G401.6 (cell line): Measurements from ENCODE around the gene METTL26.

Experiments
- FAIRE-seq: peaks from 2 replicates; lab custom pipeline; 2012; peaks lifted over from hg19 to GRCh38; lab: Jason Lieb, UNC

Gene METTL26

GRCh38 chr16:636206-637080, at the start of gene METTL26:
TSS of gene METTL26 (minus strand) at chr16:636305. CDS start at chr16:636290, 15 bp downstream.
- peak; percentile 75 for FAIRE-seq

GRCh38 chr16:684961-685696, 49.0 kb upstream of the METTL26 start:
- no peak for FAIRE-seq

DNA sequence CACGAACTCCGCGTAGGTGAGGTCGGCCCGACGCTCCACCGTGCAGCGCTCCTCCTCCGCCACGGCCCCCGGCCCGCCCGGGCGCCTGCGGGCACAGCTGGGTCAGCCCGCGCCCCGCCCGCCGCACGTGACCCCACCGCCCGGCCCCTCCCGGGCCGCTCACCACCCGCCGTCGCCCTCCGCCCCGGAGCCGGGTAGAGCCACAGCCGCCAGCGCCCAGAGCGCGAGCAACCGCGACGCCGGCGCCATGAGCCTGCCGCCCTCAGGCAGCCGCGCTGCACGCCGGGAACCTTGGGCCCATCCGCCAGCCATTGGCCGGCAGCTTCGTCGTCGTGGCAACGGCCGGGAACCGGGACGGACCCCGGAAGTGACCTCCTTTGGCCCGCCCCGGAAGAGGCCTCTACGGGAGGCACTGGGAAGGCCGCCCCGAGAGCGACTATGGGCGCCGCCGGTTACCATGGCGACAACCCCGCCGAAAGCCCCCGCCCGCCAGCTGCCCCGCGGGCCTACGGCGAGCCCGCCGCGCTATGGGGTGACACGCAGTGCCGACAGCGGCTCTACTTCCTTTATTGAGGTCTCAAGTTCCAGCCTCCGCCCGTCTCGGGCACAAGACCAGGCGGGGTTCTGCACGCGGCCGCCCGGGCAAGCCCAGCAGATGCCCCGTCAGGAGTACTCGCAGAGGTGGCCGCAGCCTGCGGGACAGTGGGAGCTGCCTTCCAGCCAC, 48.1 kb upstream of the METTL26 start, which contains the start of gene JMJD8:
Gene JMJD8 (minus strand): TSS at position 264 of the 724 bp plus-strand sequence. CDS start 15 bp downstream, at position 249.
- FAIRE-seq: no peak

DNA sequence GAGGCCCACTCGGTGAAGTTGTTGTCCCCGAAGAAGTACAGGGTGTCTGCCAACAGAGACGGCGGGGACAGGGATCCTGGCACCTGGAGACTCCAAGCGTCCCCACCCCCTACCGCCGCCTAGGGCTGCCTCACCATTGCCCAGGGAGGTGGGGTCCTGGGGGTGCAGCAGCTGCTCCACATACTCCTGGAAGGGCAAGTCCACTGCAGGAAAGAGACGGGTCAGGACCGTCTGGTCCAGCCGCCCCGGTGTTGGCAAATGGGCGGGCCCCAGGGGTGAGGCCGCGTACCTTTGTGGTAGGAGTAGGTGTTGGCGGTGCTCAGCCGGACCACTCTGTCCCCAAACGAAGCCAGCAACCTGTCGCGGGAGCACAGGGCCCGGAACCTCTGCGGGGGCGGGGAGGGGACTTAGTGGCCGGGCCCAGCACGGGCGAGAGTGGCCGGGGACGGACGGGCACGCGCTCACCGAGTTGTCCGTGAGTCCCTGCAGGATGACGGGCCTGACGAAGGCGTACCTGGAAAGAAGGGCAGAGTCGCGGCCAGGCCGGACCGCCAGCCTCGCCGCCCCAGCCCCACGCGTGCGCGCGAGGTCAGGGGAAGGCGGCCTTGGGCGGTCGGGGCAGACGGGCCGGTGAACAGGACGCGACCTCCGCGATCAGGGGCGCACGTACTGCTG, 47.4 kb upstream of the METTL26 start:
- FAIRE-seq: no peak

- no peak for FAIRE-seq
Observed at GRCh38 chr16:682493-683395, 46.6 kb upstream of the METTL26 start.

- FAIRE-seq: no peak
Observed at GRCh38 chr16:681746-682427, 45.8 kb upstream of the METTL26 start.

GRCh38 chr16:680967-681745, 45.1 kb upstream of the METTL26 start:
- FAIRE-seq: no peak

DNA sequence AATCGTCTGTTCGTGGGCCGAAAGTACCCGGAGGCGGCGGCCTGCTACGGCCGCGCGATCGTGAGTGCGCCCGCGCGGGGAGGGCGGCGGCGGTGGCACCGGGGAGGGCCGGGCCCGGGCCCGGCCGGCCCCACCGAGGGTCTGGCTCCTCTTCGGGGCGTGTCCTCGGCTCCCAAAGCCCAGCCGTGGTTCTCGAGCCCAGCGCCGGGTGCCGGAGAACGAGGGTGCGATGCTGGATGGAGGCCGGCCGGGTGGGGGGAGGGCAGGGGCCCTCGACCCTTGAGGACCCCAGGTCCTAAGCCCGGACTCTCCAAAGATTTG, 44.5 kb upstream of the METTL26 start:
- no peak for FAIRE-seq

- no peak for FAIRE-seq
Observed at GRCh38 chr16:679814-680624, 43.9 kb upstream of the METTL26 start, which contains the start of gene STUB1. TSS of gene STUB1 (plus strand) at chr16:680410. CDS start at chr16:680526, 116 bp downstream.

DNA sequence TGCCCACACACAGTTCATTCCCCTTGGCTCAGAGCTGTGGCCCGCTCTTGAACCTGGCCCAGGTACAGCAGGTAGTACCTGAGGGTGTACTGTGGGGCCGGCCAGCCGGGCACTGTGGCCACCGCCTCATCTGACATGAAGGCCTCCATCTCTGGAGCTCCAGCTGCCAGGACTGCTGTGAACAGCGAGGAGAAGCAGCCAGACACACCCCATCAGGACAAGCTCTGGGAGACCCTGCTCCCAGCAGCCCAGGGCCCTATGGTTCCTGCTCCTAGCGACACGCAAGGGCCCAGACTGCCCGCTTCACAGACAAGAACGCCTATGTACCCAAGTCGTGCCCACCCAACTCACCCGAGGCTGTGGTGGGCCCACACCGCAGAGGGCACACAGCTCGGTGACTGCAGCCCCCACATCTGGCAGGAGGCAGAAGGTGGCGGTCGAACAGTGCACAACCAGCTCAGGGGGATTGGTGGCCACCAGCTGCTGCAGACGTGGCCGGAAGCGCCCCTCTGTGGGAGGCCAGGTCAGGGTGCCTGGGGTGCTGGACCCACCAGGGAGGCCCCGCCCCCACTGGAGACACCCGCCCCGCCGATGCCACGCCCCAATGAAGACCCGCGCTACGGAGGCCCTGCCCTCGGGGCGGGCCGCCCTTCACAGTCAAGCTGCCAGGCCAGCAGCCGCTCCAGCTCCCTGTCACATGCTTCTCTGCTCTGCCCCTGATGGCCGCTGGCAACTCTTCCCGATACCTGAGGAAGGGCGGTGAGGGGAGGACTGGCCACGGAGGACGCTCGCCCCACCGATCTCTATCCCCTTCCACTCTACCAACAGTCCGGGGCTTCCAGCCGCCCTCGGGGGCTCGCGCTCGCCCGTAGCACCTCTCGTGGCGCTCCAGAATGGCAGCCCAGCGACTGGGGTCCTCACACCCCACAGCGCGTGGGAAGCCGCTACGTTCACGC, 43.0 kb upstream of the METTL26 start:
- FAIRE-seq: no peak

DNA sequence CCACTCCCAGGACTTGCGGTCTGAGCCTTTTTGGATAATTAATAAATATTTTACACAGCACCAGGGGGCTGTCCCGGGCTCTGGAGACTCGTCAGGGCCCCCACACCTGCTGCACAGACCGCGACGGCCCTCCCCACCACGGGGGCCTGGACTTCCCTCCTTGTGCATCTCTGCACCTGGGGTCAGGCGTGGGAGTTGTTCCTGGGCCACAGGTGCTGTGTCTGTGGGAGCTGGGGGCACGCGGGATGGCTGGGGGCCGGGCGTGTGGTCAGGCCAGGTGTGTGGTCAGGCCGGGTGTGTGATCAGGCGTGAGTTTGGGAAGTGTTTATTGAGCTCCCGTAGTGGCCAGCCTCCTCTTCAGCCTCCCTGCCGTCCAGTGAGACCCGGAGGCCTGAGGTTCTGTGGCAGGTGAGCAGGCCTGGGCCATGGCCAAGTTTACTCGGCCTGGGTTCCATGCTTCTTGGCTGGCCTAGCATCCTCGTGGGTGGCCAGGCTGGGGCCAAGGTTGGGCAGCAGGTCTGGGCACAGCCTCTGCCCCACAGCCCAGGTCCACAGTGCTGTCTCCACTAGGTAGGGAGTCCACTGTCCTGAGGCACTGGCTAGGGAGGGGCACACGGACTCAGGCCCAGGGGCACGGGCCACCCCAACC, 42.2 kb upstream of the METTL26 start:
- FAIRE-seq: no peak

DNA sequence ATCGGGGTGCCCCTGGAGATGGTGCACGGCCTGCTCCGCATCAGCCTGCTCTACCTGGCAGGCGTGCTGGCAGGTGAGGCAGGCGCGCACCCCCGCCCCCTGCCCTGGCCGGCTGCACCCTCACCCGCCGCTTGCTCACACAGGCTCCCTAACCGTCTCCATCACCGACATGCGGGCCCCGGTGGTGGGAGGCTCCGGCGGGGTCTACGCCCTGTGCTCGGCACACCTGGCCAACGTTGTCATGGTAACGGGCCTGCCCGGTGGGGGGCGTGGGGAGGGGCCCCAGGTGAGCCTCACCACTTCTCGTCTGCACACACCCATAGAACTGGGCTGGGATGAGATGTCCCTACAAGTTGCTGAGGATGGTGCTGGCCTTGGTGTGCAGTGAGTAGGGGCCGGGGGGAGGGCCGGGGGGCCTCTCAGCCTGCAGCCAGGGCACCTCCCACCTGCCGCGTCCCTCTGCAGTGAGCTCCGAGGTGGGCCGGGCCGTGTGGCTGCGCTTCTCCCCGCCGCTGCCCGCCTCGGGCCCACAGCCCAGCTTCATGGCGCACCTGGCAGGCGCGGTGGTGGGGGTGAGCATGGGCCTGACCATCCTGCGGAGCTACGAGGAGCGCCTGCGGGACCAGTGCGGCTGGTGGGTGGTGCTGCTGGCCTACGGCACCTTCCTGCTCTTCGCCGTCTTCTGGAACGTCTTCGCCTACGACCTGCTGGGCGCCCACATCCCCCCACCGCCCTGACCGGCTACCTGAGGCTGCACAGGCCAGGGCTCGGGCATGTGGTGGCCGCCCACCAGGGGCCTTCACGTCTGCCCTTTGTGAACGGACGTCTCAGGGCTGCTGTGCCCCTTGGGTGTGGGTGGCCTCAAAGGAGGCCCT, 41.4 kb upstream of the METTL26 start:
- no peak for FAIRE-seq

DNA sequence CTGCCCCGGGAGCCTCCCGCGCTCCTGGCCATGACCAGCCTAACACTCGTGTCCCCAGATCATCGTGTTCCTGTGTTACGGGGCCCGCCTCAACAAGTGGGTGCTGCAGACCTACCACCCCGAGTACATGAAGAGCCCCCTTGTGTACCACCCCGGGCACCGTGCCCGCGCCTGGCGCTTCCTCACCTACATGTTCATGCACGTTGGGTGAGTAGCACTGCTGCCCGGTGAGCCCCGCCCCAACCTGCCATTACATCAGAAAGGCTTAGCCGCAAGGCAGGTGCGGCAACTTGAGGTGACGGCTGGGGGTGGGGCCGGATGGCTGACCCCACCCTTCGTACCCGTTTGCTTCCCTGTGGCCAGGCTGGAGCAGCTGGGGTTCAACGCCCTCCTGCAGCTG, 40.8 kb upstream of the METTL26 start:
- FAIRE-seq: no peak

- no peak for FAIRE-seq
Observed at GRCh38 chr16:676565-676902, 40.4 kb upstream of the METTL26 start.

- no peak for FAIRE-seq
Observed at GRCh38 chr16:675884-676564, 39.9 kb upstream of the METTL26 start.
